GM18507 (cell line): Measurements from ENCODE around the gene SCFD2.

Experiments used
- DNase-seq: peaks from one replicate; pipeline ENCODE4 v3.0.0; 2011; ENCODE audit warnings: low read depth; ENCODE audit not compliant: insufficient read length; ENCODE audit errors: extremely low spot score
- FAIRE-seq: peaks from 2 replicates; lab custom pipeline; 2011; peaks lifted over from hg19 to GRCh38; lab: Jason Lieb, UNC

SCFD2 gene

DNA sequence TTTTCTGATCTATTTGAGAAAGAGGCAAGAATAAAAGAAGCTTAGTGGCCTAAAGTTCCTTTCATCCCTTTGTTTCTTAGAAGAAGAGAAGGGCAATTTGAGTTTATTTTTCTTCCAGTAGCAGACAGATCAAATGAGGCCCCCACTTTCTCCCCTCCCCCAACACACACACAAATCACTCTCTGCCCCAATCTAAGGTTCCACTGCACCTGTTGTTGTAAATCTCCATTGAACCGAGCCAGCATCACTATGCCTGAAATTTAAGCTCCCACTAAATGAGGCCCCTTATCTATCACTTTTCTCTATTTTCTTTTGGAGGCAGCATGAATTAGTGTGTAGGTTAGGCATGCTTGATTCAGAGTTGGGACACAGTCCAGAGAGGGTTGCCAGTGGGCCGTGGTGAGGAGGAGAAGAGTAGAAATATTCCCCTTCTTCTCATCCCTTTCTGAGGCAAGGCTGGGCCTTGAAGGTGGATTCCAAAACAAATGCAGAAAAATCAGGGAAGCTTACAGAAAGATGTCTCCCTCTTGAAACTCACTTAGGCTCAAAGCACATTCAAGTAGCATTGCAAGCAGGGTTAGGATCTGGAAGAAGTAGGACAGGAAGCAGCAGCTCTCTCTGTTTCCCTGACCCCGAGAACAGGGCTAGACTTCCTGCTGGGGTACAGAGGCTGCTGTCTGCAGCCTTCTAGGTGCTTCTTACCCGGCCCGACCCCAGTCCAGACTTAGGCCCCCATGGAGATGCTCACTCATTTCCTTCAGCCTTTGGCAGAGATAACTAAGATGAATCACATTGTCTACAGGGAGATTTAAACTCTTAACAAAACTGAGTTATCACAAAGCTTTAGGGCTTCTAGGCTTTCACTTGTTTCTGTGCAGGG lies 433.0 kb downstream of the SCFD2 start:
- FAIRE-seq, result no peak
- no peak for DNase-seq

DNA sequence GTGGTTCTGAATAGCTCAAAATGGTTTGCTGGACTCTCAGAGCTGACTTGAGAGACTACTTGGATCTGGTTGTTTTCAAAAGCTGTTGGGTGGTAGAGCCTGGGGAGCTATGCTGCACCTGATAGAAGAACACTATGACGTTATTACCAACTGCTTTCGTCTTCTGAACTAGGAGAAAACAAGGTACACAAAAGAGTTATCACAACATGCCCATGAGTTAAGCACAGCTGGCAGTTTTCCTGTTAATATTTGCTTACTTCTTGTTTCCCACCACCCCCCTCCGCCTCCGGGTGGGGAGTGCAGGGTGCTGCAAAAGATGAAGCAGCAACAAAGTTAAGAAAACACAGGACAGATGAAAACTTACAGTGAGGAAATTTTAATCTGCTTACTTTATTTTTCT lies 434.6 kb downstream of the SCFD2 start:
- DNase-seq, result no peak
- FAIRE-seq, result no peak

- no peak for FAIRE-seq
- DNase-seq, result no peak
Observed at GRCh38 chr4:52926196-52926974, 439.5 kb downstream of the SCFD2 start.

GRCh38 chr4:52925531-52925968 lies 440.3 kb downstream of the SCFD2 start:
- FAIRE-seq (no peak), DNase-seq (no peak)

- DNase-seq (no peak), FAIRE-seq (no peak)
Observed at GRCh38 chr4:52919461-52919860, 446.4 kb downstream of the SCFD2 start.

- FAIRE-seq (no peak), DNase-seq (no peak)
Observed at GRCh38 chr4:52917817-52918216, 448.0 kb downstream of the SCFD2 start.

DNA sequence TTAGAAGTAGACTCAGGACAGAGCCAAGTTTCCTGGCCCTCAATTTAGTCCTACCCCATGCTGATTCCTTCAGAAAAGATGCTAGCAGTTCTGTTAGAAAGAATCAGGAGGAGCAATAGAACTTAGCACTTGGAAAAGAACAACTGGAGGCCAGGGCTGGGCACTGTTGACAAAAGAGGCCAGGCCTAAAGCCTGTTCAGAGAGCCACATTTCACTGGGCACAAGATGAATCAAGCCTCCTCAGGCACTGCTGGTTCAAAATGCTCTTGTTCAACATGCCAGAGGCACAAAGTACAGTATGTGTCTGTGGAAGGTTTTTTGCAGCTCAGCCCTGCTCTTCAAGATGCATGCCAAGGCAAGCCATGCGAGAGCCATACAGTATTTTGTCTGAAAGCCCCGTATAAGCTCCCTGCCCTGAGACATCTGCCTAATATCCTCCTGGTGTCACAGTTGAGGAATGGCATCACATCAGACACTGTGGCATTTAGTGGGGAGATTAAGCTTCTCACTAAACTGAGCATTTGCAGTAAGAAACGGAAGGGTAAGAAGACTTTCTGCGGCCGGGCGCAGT lies 450.0 kb downstream of the SCFD2 start:
- DNase-seq (no peak), FAIRE-seq (no peak)

- DNase-seq (no peak), FAIRE-seq (no peak)
Observed at GRCh38 chr4:52915191-52915590, 450.7 kb downstream of the SCFD2 start.

DNA sequence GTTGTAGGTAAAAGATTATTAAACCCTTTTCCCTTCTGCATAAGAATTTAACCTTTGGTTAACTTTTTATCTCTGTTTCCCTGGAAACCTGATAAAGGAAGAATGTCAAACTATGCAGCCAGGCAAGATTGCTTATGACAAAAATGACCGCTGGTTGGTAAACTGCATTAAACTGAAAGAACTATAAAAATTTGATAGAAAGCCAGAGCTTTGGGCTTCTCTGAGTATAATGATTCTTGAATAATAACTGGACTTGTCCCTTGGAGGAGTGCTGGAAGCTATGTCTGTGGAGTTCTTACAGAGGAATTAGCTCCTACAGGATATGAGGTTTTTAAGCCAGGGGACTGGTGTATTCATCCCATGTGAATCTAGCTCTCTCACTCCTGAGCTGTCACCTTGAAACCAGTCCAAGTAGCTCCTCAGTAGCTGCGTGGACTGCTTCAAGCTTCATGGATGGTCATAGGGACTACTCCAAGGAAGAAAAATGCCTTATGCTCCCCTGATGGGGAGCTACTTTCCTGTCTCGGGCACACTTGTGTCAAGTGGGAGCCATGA lies 451.7 kb downstream of the SCFD2 start:
- FAIRE-seq (no peak), DNase-seq (no peak)

DNA sequence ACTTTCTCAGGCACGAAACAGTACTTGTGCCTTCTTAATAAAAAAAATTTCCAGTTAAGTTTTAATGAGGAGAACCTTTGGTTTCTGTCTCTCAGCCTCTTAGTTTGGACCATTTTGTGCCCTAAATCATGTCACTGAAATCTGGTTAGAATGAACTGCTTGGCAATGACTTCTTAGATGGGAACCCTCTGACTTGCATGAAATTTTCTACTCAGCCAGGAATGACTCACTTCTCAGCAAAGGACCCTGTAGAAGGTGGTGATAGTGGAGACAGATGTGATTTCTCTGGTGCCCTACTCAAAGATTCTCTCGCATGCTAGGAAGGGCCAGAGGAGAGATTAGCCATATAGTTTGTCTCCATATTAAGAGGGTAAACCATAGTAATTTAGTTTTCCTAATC lies 453.3 kb downstream of the SCFD2 start:
- DNase-seq (no peak), FAIRE-seq (no peak)

- FAIRE-seq, result peak; percentile 60
- peak; percentile 9 for DNase-seq
Observed at GRCh38 chr4:52911684-52912294, 454.1 kb downstream of the SCFD2 start.

- DNase-seq (no peak), FAIRE-seq (no peak)
Observed at GRCh38 chr4:52910115-52910514, 455.7 kb downstream of the SCFD2 start.

GRCh38 chr4:52907510-52907909 lies 458.4 kb downstream of the SCFD2 start:
- no peak for DNase-seq
- no peak for FAIRE-seq

DNA sequence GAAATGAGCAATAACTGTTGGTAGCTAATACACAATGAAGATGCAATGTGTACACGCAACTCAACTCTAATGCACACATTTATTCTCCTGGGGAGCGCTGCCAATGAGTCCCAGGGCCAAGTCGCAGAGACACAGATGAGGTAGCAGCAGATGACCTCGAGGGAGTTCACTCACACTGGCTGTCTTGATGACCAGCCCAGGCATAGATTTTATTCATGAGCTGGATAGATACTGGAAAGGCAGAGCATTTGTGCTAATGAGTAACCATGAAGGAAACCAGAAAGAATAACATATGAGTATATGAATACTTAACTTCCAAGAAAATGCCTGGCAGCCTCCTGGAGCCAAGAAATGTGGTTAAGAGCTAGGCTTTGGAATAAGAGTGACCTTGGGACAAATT lies 461.4 kb downstream of the SCFD2 start:
- FAIRE-seq, result no peak
- no peak for DNase-seq

- no peak for DNase-seq
- no peak for FAIRE-seq
Observed at GRCh38 chr4:52903273-52903672, 462.6 kb downstream of the SCFD2 start.

GRCh38 chr4:52894443-52894842 lies 471.4 kb downstream of the SCFD2 start:
- DNase-seq (no peak), FAIRE-seq (no peak)

DNA sequence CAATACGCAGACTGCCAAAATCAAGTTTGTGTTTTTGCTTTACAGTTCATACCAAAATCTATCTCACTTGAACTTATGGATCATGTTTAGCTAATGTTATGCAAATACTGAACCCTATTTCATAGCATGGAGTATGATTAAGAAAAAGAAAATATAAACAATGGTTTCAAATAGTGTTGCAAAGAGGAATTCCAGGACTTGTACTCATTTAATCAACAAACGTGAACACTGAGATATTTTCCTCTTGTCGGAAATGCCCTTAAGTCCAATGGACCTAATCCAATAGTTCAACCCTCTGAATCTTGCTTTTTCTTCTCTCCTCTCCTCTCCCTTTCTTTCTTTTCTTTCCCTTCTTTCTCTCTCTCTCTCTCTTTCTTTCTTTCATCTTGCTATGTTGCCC lies 473.0 kb downstream of the SCFD2 start:
- FAIRE-seq, result no peak

DNA sequence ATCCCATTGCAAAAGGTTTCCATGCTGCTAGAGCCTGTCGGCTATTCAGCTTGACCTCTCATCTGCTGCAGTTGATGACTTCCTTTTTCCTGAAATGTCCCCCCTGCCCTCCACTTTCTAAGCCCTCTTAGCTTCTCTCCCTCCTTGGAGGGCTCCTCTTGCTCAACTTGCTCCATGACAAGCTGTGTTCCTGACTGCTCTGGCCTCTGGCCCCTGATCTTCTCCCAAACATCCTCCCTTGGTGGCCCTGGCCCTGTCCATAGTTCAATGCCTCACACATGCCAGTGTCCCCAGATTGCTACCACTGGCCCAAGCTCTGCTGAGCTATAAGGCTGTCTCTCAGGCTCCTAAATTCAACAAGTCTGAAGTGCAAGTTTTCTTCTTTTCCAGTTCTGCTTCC lies 474.1 kb downstream of the SCFD2 start:
- DNase-seq, result no peak
- FAIRE-seq, result no peak

More for the DNA sequence above, 473.0 kb downstream of the SCFD2 start:
- DNase-seq, result no peak

GRCh38 chr4:52890521-52890791 lies 475.4 kb downstream of the SCFD2 start:
- DNase-seq, result no peak
- no peak for FAIRE-seq
